NCI-H2029 (cell line): ENCODE measurements around the gene ATPAF1.
"Not testable (repeated sequence)": the region's sequence is repeated elsewhere in the genome, so short reads cannot be mapped to it uniquely, and the experiment has no call there.

Experiments
- DNase-seq: peaks from one replicate; lab custom pipeline; 2025; lab: John Stamatoyannopoulos, UW

Gene ATPAF1

GRCh38 chr1:46667782-46668760 is at the start of gene ATPAF1:
ATPAF1 (minus strand) TSS chr1:46668364; CDS start chr1:46668322, 42 bp downstream.
- DNase-seq = peak; percentile 83

GRCh38 chr1:46717654-46718053 is 49.5 kb upstream of the ATPAF1 start:
- no peak for DNase-seq

- no peak for DNase-seq
Observed at GRCh38 chr1:46714976-46715375, 46.8 kb upstream of the ATPAF1 start.

- DNase-seq = no peak
Observed at GRCh38 chr1:46708121-46708520, 40.0 kb upstream of the ATPAF1 start.

- DNase-seq = no peak
Observed at GRCh38 chr1:46705408-46705807, 37.2 kb upstream of the ATPAF1 start.

GRCh38 chr1:46703927-46704641 is 35.9 kb upstream of the ATPAF1 start:
- DNase-seq = no peak

- DNase-seq = no peak
Observed at GRCh38 chr1:46699666-46700065, 31.5 kb upstream of the ATPAF1 start.

- DNase-seq = no peak
Observed at GRCh38 chr1:46697053-46697452, 28.9 kb upstream of the ATPAF1 start.

GRCh38 chr1:46694676-46695075 is 26.5 kb upstream of the ATPAF1 start:
- DNase-seq = not testable (repeated sequence)

GRCh38 chr1:46692811-46693770 is 24.9 kb upstream of the ATPAF1 start:
- no peak for DNase-seq

GRCh38 chr1:46691997-46692790 is 24.0 kb upstream of the ATPAF1 start:
- DNase-seq = no peak

GRCh38 chr1:46690931-46691421 is 22.8 kb upstream of the ATPAF1 start:
- no peak for DNase-seq

GRCh38 chr1:46689897-46690296 is 21.7 kb upstream of the ATPAF1 start:
- DNase-seq = no peak

- DNase-seq = no peak
Observed at GRCh38 chr1:46689356-46689755, 21.2 kb upstream of the ATPAF1 start.

- peak; percentile 18 for DNase-seq
Observed at GRCh38 chr1:46687921-46688509, 19.9 kb upstream of the ATPAF1 start.

- peak; percentile 58 for DNase-seq
Observed at GRCh38 chr1:46687093-46687659, 19.0 kb upstream of the ATPAF1 start.

- no peak for DNase-seq
Observed at GRCh38 chr1:46686255-46686654, 18.1 kb upstream of the ATPAF1 start.

GRCh38 chr1:46684670-46685069 is 16.5 kb upstream of the ATPAF1 start:
- DNase-seq = no peak

- no peak for DNase-seq
Observed at GRCh38 chr1:46682064-46682463, 13.9 kb upstream of the ATPAF1 start.
